GM23338 (cell line): ENCODE results near the gene C13orf46. TPM values are rescaled to one million over a fixed set of nuclear protein-coding genes. Genes with fewer than 3 reads are reported as not detected.

ENCODE experiments used
- ATAC-seq: fragments of 200-7000 bp; cut with Tn5 transposase; 3 replicates; pipeline ENCODE4 v1.9.1; 2020
- DNase-seq: peaks from one replicate; pipeline ENCODE4 v3.0.0-alpha.2; 2015; ENCODE audit warnings: low spot score
- H2AFZ ChIP-seq: fragments of 200-600 bp; sonication (generic); 2 replicates; pipeline ENCODE4 v1.8.0; 2016; ENCODE audit warnings: antibody characterized with exemption, mild to moderate bottlenecking, moderate library complexity
- H3F3A ChIP-seq: fragments of 200-600 bp; sonication (generic); replicated peaks from 2 replicates; pipeline ENCODE4 v1.8.0; 2017; ENCODE audit warnings: antibody characterized with exemption, mixed run types, low read depth
- H3K27ac ChIP-seq: fragments of 200-600 bp; sonication (generic); 2 replicates; pipeline ENCODE4 v1.6.1; 2016; ENCODE audit warnings: low read depth
- H3K27me3 ChIP-seq: fragments of 200-600 bp; sonication (generic); 2 replicates; pipeline ENCODE4 v1.8.0; 2016; ENCODE audit warnings: mild to moderate bottlenecking, mixed run types, moderate library complexity; ENCODE audit not compliant: insufficient read depth
- H3K36me3 ChIP-seq: fragments of 200-600 bp; sonication (generic); 2 replicates; pipeline ENCODE4 v1.8.0; 2016; ENCODE audit warnings: mild to moderate bottlenecking; ENCODE audit not compliant: insufficient read depth
- H3K4me1 ChIP-seq: fragments of 200-600 bp; sonication (generic); 2 replicates; pipeline ENCODE4 v1.8.0; 2016; ENCODE audit warnings: mild to moderate bottlenecking, moderate library complexity; ENCODE audit not compliant: insufficient read depth
- H3K4me2 ChIP-seq: fragments of 200-600 bp; sonication (generic); 2 replicates; pipeline ENCODE4 v1.7.1; 2017; ENCODE audit warnings: mixed run types
- H3K4me3 ChIP-seq: fragments of 200-600 bp; sonication (generic); 2 replicates; pipeline ENCODE4 v1.6.1; 2016; ENCODE audit warnings: mixed run types
- H3K79me2 ChIP-seq: fragments of 200-600 bp; sonication (generic); replicated peaks from 2 replicates; pipeline ENCODE4 v1.8.0; 2017; ENCODE audit warnings: mild to moderate bottlenecking; ENCODE audit not compliant: insufficient read depth
- H3K9me2 ChIP-seq: fragments of 200-600 bp; sonication (generic); 2 replicates; pipeline ENCODE4 v1.8.0; 2017; ENCODE audit not compliant: insufficient read depth
- H4K20me1 ChIP-seq: fragments of 200-600 bp; sonication (generic); replicated peaks from 2 replicates; pipeline ENCODE4 v1.8.0; 2017; ENCODE audit warnings: mild to moderate bottlenecking; ENCODE audit not compliant: insufficient read depth
- H3K27ac Mint-ChIP-seq: 2 replicates; pipeline ENCODE4 v1.8.0; 2020; ENCODE audit warnings: inconsistent platforms, mild to moderate bottlenecking, moderate library complexity, mixed read lengths
- H3K27me3 Mint-ChIP-seq: 3 replicates; pipeline ENCODE4 v1.8.0; 2022; ENCODE audit warnings: low read depth, mild to moderate bottlenecking, moderate library complexity, mixed read lengths, inconsistent platforms; ENCODE audit not compliant: insufficient read depth, poor library complexity
- H3K36me3 Mint-ChIP-seq: 3 replicates; pipeline ENCODE4 v1.8.0; 2021; ENCODE audit warnings: low read depth, mild to moderate bottlenecking, inconsistent platforms, moderate library complexity, mixed read lengths
- H3K4me1 Mint-ChIP-seq: 3 replicates; pipeline ENCODE4 v1.8.0; 2020; ENCODE audit warnings: mild to moderate bottlenecking, inconsistent platforms, mixed read lengths
- H3K4me3 Mint-ChIP-seq: 3 replicates; pipeline ENCODE4 v1.8.0; 2021; ENCODE audit warnings: moderate library complexity, mild to moderate bottlenecking, inconsistent platforms, mixed read lengths
- H3K9me3 Mint-ChIP-seq: 3 replicates; pipeline ENCODE4 v1.8.0; 2020; ENCODE audit warnings: moderate library complexity, mild to moderate bottlenecking, inconsistent platforms, mixed read lengths
- CREB1 ChIP-seq: fragments of 250-450 bp; sonication (Bioruptor Pico); IDR thresholded peaks from 2 replicates; pipeline ENCODE4 v1.5.0; 2020; ENCODE audit warnings: low read depth, mild to moderate bottlenecking, moderate library complexity
- EZH2 ChIP-seq: fragments of 200-600 bp; sonication (generic); IDR thresholded peaks from one replicate; pipeline ENCODE4 v1.8.0; 2017; ENCODE audit warnings: antibody characterized with exemption, mild to moderate bottlenecking, low read depth; ENCODE audit not compliant: unreplicated experiment
- POLR2AphosphoS5 ChIP-seq: IDR thresholded peaks from 2 replicates; pipeline ENCODE4 v1.6.1; 2016; ENCODE audit warnings: antibody characterized with exemption, low read depth
- STAT1 ChIP-seq: IDR thresholded peaks from one replicate; pipeline ENCODE4 v1.6.1; 2016; ENCODE audit warnings: antibody characterized with exemption; ENCODE audit not compliant: unreplicated experiment
- ZNF114 ChIP-seq: fragments of 250-450 bp; sonication (Bioruptor Pico); IDR thresholded peaks from 2 replicates; pipeline ENCODE4 v1.5.0; 2020; ENCODE audit warnings: mild to moderate bottlenecking, moderate library complexity
- ZNF331 ChIP-seq: fragments of 250-450 bp; sonication (Bioruptor Pico); IDR thresholded peaks from 2 replicates; pipeline ENCODE4 v1.5.0; 2020; ENCODE audit warnings: low read depth, mild to moderate bottlenecking, moderate library complexity
- polyA plus RNA-seq: library from polyadenylated mRNA; unstranded; fragments of >200 nt; fragmentation: Nextera tagmentation; extraction: Ambion mirVana; gene quantifications from 2 replicates; pipeline ENCODE4 v1.2.1, GENCODE V29; 2016
- total RNA-seq: library from RNA; depleted of rRNA; stranded (reverse); fragments of >200 nt; shearing (Covaris generic); gene quantifications from 2 replicates; pipeline ENCODE4 v1.2.3, GENCODE V29; 2014
- TF ChIP-seq, protein P1 (sequence below): IDR thresholded peaks from one replicate; pipeline ENCODE4 v1.6.1; 2018; ENCODE audit warnings: antibody characterized with exemption; ENCODE audit not compliant: unreplicated experiment
- TF ChIP-seq, protein P2 (sequence below): fragments of 250-450 bp; sonication (Bioruptor Pico); IDR thresholded peaks from 2 replicates; pipeline ENCODE4 v1.5.0; 2020; ENCODE audit warnings: mild to moderate bottlenecking, moderate library complexity
- TF ChIP-seq, protein P3 (sequence below), 2 experiments: fragments of 200-600 bp in 1 of 2; sonication (generic) in 1 of 2; conservative IDR thresholded peaks; 2 replicates each; pipeline versions ENCODE4 v1.5.1 to v1.6.1; 2016 to 2017; ENCODE audit warnings: antibody characterized with exemption in 2 of 2, low read depth in 2 of 2, mild to moderate bottlenecking in 2 of 2, moderate library complexity in 1 of 2

C13orf46 gene
- total and polyA plus RNA-seq, 2 experiments from 2014 or later = 0.44 to 1.5 TPM

DNA sequence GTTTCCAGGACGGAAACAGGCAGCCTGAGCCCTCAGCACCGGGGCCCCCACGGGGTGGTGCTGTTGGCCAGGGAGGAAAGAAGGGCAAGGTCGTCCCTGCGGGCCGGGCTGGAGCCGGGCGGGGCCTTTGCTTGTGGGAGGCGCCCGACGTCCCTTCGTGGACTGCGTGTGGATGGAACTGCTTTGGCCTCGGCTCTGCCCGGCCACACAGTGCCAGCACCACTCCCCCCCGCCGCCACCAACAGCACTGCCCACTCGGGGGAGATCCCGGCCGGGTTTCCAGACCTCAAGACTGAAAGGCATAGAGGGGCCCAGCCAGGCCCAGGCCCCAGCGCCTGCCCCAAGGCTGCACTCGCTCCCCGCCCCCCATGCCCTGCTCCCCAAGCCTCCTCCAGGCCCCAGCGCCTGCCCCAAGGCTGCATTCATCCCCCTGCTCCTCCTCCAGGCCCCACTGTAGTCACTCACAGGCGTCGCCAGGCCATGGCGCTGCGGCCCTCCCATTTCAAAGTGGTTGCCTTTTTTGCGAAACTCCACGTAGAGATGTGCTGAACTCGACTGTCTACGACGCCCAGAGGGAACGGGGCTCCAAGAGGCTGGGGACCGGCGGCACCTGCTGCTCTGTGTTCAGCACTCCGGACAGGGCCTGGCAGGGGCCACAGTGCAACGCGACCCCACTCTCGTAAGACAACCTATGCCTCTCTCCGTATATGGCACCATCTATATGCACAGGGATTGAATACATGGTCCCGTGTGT lies 22.5 kb downstream of the C13orf46 start:
- DNase-seq (peak; percentile 79), ATAC-seq (peak; percentile 92)
- Histone ChIP-seq H3K36me3 (no peaks in the 10 kb centered on the region), H3F3A (no peaks in the 10 kb centered on the region), H2AFZ (0 out of 2 replicates have a peak overlapping the region, but pooled peaks have one; percentile 38), H3K4me2 (no peak overlapping the region), H3K27ac (no peak overlapping the region), H3K79me2 (no peaks in the 10 kb centered on the region), H4K20me1 (no peaks in the 10 kb centered on the region), H3K4me1 (no peaks in the 10 kb centered on the region), H3K4me3 (no peak overlapping the region), H3K27me3 (no peaks in the 10 kb centered on the region), H3K9me2 (no peaks in the 10 kb centered on the region)
- TF ChIP-seq EZH2 (no peak), POLR2AphosphoS5 (no peak), ZNF114 (CRISPR knock-in tag) (no peak), CREB1 (CRISPR knock-in tag) (no peak), ZNF331 (CRISPR knock-in tag) (no peak), STAT1 (no peak)
- TF ChIP-seq, protein P1, sequence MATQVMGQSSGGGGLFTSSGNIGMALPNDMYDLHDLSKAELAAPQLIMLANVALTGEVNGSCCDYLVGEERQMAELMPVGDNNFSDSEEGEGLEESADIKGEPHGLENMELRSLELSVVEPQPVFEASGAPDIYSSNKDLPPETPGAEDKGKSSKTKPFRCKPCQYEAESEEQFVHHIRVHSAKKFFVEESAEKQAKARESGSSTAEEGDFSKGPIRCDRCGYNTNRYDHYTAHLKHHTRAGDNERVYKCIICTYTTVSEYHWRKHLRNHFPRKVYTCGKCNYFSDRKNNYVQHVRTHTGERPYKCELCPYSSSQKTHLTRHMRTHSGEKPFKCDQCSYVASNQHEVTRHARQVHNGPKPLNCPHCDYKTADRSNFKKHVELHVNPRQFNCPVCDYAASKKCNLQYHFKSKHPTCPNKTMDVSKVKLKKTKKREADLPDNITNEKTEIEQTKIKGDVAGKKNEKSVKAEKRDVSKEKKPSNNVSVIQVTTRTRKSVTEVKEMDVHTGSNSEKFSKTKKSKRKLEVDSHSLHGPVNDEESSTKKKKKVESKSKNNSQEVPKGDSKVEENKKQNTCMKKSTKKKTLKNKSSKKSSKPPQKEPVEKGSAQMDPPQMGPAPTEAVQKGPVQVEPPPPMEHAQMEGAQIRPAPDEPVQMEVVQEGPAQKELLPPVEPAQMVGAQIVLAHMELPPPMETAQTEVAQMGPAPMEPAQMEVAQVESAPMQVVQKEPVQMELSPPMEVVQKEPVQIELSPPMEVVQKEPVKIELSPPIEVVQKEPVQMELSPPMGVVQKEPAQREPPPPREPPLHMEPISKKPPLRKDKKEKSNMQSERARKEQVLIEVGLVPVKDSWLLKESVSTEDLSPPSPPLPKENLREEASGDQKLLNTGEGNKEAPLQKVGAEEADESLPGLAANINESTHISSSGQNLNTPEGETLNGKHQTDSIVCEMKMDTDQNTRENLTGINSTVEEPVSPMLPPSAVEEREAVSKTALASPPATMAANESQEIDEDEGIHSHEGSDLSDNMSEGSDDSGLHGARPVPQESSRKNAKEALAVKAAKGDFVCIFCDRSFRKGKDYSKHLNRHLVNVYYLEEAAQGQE = peak; percentile 81
- TF ChIP-seq, protein P2, sequence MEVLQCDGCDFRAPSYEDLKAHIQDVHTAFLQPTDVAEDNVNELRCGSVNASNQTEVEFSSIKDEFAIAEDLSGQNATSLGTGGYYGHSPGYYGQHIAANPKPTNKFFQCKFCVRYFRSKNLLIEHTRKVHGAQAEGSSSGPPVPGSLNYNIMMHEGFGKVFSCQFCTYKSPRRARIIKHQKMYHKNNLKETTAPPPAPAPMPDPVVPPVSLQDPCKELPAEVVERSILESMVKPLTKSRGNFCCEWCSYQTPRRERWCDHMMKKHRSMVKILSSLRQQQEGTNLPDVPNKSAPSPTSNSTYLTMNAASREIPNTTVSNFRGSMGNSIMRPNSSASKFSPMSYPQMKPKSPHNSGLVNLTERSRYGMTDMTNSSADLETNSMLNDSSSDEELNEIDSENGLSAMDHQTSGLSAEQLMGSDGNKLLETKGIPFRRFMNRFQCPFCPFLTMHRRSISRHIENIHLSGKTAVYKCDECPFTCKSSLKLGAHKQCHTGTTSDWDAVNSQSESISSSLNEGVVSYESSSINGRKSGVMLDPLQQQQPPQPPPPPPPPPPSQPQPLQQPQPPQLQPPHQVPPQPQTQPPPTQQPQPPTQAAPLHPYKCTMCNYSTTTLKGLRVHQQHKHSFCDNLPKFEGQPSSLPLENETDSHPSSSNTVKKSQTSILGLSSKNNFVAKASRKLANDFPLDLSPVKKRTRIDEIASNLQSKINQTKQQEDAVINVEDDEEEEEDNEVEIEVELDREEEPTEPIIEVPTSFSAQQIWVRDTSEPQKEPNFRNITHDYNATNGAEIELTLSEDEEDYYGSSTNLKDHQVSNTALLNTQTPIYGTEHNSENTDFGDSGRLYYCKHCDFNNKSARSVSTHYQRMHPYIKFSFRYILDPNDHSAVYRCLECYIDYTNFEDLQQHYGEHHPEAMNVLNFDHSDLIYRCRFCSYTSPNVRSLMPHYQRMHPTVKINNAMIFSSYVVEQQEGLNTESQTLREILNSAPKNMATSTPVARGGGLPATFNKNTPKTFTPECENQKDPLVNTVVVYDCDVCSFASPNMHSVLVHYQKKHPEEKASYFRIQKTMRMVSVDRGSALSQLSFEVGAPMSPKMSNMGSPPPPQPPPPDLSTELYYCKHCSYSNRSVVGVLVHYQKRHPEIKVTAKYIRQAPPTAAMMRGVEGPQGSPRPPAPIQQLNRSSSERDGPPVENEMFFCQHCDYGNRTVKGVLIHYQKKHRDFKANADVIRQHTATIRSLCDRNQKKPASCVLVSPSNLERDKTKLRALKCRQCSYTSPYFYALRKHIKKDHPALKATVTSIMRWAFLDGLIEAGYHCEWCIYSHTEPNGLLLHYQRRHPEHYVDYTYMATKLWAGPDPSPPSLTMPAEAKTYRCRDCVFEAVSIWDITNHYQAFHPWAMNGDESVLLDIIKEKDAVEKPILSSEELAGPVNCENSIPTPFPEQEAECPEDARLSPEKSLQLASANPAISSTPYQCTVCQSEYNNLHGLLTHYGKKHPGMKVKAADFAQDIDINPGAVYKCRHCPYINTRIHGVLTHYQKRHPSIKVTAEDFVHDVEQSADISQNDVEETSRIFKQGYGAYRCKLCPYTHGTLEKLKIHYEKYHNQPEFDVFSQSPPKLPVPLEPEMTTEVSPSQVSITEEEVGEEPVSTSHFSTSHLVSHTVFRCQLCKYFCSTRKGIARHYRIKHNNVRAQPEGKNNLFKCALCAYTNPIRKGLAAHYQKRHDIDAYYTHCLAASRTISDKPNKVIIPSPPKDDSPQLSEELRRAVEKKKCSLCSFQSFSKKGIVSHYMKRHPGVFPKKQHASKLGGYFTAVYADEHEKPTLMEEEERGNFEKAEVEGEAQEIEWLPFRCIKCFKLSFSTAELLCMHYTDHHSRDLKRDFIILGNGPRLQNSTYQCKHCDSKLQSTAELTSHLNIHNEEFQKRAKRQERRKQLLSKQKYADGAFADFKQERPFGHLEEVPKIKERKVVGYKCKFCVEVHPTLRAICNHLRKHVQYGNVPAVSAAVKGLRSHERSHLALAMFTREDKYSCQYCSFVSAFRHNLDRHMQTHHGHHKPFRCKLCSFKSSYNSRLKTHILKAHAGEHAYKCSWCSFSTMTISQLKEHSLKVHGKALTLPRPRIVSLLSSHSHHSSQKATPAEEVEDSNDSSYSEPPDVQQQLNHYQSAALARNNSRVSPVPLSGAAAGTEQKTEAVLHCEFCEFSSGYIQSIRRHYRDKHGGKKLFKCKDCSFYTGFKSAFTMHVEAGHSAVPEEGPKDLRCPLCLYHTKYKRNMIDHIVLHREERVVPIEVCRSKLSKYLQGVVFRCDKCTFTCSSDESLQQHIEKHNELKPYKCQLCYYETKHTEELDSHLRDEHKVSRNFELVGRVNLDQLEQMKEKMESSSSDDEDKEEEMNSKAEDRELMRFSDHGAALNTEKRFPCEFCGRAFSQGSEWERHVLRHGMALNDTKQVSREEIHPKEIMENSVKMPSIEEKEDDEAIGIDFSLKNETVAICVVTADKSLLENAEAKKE = no peak
- TF ChIP-seq, protein P3, sequence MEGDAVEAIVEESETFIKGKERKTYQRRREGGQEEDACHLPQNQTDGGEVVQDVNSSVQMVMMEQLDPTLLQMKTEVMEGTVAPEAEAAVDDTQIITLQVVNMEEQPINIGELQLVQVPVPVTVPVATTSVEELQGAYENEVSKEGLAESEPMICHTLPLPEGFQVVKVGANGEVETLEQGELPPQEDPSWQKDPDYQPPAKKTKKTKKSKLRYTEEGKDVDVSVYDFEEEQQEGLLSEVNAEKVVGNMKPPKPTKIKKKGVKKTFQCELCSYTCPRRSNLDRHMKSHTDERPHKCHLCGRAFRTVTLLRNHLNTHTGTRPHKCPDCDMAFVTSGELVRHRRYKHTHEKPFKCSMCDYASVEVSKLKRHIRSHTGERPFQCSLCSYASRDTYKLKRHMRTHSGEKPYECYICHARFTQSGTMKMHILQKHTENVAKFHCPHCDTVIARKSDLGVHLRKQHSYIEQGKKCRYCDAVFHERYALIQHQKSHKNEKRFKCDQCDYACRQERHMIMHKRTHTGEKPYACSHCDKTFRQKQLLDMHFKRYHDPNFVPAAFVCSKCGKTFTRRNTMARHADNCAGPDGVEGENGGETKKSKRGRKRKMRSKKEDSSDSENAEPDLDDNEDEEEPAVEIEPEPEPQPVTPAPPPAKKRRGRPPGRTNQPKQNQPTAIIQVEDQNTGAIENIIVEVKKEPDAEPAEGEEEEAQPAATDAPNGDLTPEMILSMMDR (conservative IDR thresholded peaks at IDR 0.05; ENCODE audit: low read depth in 2 of 2) = peak; percentile 46 to 78
- Mint-ChIP-seq H3K27ac (no peak overlapping the region), H3K27me3 (peaks cover 21% of the 10 kb centered on the region), H3K4me3 (peak overlapping the region; percentile 47; the same call in 2 of the 3 replicates), H3K36me3 (peaks cover 19% of the 10 kb centered on the region), H3K4me1 (no peaks in the 10 kb centered on the region; the same call in 2 of the 3 replicates), H3K9me3 (peaks cover 23% of the 10 kb centered on the region)
